ENCODE results near the gene EIF4B. TPM values are rescaled to one million over a fixed set of nuclear protein-coding genes. Genes with fewer than 3 reads are reported as not detected.

EIF4B gene
- total and polyA plus RNA-seq, 2 of the 13 experiments (the other 11 are each of a cell fraction or from before 2014, with no cell fraction given) = 416 to 548 TPM

DNA sequence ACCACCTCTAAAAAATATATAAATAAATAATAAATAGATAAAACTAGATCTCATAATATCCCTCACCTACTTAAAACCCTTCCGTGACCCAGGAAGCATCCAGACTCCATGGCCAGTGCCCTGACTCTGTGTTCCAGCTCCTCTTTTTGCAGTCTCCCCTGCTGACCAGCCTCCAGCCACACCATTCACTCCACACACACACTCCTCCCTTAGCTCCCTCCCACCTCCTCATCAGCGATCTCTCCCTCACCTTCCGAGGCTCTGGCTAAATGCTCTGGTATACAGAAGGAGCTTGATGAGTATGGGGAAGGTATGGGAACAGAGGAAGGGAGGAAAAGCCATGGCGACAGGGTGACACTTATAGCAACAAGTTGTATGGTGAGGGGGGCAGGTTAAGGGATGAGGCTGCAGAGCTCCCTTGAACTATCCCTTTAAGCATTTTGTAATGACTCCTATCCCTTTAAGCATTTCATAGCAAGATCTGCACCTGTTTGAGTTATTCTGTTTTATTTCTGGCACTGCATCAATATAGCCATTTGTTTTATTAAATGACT lies 26.1 kb upstream of the EIF4B start:
- DNase-seq (ENCODE audit: low spot score) = no peak
- no peak overlapping the region for H2AFZ ChIP-seq (ENCODE audit: low read length)
- H3K36me3 ChIP-seq (replicated peaks in 1 of 2; ENCODE audit: control insufficient read depth in 1 of 2, insufficient read depth in 2 of 2, low read length in 2 of 2) = no peaks in the 10 kb centered on the region
- POLR2A ChIA-PET = interaction anchor here (0.7 to 5.8 kb wide), 16 partner anchors 12 to 100 kb away, joined by 3 to 82 read pairs (median 7); partner anchors contain the start of genes EIF4B, KRT18 and KRT8
- H4K20me1 ChIP-seq (ENCODE audit: insufficient read depth, low read length) = no peaks in the 10 kb centered on the region
- FAIRE-seq = no peak
- no peak overlapping the region for H3K27ac ChIP-seq (ENCODE audit: extremely low read length, insufficient read depth, low read length)
- no TSS peak for BruUV-seq (replicated peaks)
- H3K79me2 ChIP-seq (ENCODE audit: insufficient read depth, low read length) = no peaks in the 10 kb centered on the region
- 22% methylated on average over 4 of the region's 4 CpGs for WGBS (ENCODE audit: low lambda C conversion rate)
- peaks cover 41% of the 10 kb centered on the region for H3K4me1 ChIP-seq (ENCODE audit: insufficient read depth, low read length)
- TF ChIP-seq, protein P1, sequence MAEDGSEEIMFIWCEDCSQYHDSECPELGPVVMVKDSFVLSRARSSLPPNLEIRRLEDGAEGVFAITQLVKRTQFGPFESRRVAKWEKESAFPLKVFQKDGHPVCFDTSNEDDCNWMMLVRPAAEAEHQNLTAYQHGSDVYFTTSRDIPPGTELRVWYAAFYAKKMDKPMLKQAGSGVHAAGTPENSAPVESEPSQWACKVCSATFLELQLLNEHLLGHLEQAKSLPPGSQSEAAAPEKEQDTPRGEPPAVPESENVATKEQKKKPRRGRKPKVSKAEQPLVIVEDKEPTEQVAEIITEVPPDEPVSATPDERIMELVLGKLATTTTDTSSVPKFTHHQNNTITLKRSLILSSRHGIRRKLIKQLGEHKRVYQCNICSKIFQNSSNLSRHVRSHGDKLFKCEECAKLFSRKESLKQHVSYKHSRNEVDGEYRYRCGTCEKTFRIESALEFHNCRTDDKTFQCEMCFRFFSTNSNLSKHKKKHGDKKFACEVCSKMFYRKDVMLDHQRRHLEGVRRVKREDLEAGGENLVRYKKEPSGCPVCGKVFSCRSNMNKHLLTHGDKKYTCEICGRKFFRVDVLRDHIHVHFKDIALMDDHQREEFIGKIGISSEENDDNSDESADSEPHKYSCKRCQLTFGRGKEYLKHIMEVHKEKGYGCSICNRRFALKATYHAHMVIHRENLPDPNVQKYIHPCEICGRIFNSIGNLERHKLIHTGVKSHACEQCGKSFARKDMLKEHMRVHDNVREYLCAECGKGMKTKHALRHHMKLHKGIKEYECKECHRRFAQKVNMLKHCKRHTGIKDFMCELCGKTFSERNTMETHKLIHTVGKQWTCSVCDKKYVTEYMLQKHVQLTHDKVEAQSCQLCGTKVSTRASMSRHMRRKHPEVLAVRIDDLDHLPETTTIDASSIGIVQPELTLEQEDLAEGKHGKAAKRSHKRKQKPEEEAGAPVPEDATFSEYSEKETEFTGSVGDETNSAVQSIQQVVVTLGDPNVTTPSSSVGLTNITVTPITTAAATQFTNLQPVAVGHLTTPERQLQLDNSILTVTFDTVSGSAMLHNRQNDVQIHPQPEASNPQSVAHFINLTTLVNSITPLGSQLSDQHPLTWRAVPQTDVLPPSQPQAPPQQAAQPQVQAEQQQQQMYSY (CRISPR knock-in tag; IDR thresholded peaks at IDR 0.05) = 0 out of 2 replicates have a peak, but pooled peaks have one; percentile 55
- no peak for TF ChIP-seq ZKSCAN8 (CRISPR knock-in tag; IDR thresholded peaks at IDR 0.05; ENCODE audit: borderline replicate concordance)
- H3K27me3 ChIP-seq (ENCODE audit: control insufficient read depth in 1 of 2, insufficient read depth in 2 of 2, low read length in 2 of 2) = no peaks in the 10 kb centered on the region
- no peak overlapping the region for H3K9ac ChIP-seq (ENCODE audit: insufficient read depth, low read depth, low read length)
- CTCF ChIA-PET (ENCODE audit: low intra/inter-chr PET ratio, low total read pairs) = interaction anchor here (0.9 to 4.8 kb wide), 15 partner anchors 11 to 608 kb away, joined by 3 to 212 read pairs (median 5); partner anchors contain the start of genes EIF4B and KRT8
- intact Hi-C loops (cut with micrococcal nuclease; ENCODE audit: unreplicated experiment) (loop anchor here (2.0 kb wide), 1 partner anchor 53 kb away; no protein-coding TSS in a partner anchor), in situ Hi-C loops (cut with HindIII; ENCODE audit: extremely low pct_ligation_motif_present, low pct_unique_long_range_greater_than_20kb) (loop anchor here (10.0 to 25.0 kb wide), 4 partner anchors 293 to 843 kb away; partner anchors contain the start of genes KRT1 and KRT84)
- no peak overlapping the region for H3K4me3 ChIP-seq (replicated peaks in 1 of 3; ENCODE audit: insufficient read depth in 1 of 3, low read depth in 2 of 3, low read length in 3 of 3)
- ATAC-seq = no peak
- H3K4me2 ChIP-seq (ENCODE audit: low read depth, low read length) = no peak overlapping the region
- no peaks in the 10 kb centered on the region for H3K9me3 ChIP-seq (ENCODE audit: low read length)
